ENCODE measurements around the gene LILRB3.
"Not testable (repeated sequence)": the region's sequence is repeated elsewhere in the genome, so short reads cannot be mapped to it uniquely, and the experiment has no call there.

Gene LILRB3

GRCh38 chr19:54209058-54209810, 13.6 kb downstream of the LILRB3 start:
- no peak for DNase-seq

- no peak for DNase-seq
Measured at GRCh38 chr19:54208784-54209057, 14.1 kb downstream of the LILRB3 start.

DNA sequence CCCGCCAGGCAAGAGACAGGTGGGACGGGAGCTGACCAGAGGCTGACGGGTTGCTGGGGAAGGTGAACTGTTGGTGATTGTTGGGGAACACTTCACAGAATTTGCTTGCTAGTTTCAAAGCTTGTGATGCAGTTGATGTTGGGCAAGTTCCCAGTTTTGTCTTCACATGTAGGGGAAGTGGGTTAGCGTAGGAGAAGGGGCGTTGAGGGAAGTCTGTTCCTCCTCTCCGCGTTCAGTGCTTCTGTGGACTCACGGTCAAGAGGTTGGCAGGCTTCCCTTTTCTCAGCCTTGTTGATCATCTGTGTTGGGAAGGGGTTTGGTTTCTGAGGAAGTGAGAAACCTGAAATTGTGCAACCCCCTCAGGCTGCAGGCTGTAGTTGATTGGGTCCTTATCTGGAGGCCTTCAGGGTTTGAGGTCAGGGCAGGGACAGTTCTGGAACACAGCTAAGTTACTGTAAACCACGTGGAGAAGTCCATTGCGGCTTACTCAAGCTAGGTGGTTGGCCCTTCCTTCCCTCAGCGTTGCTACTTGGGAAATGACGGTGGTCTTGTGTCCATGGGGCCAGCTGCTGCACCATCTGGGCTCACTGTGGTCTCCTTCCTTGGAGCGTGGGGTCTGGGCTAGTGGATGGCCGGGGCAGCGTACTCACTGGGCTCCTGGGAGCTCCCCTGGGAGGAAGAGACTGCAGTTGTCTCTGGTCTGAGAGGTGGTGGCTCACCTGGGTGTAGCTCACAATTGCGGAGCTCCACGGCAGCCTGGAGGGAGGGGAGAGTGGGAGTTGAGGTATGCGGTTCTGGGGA, 14.6 kb downstream of the LILRB3 start:
- DNase-seq, result no peak

DNA sequence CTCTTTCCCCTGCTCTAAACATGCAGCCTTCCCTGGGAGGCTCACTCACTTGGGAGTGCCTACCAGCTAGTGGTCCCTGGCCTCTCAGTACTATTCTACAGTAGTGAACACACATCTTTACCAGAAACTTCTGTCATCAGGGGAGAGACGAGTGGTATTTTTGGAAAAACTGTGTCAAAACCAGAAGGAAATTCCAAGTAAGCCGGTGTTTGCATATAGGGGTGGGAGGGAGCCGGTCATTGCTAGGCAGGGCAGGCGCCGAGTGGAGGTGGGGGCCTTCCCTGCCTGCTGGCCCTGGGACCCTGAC, 15.2 kb downstream of the LILRB3 start:
- no peak for DNase-seq

DNA sequence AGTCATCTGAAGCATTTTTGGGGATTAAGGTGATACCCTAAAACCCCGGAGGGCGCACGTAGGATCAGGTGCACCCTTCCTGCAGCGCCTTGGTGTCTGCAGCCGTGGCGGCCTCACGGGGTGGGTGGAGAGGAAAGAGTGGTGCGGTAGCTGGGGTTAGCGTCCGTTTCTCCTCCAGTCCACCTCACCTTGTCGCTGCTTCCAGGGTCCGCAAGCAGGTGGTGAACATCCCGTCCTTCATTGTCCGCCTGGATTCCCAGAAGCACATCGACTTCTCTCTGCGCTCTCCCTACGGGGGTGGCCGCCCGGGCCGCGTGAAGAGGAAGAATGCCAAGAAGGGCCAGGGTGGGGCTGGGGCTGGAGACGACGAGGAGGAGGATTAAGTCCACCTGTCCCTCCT, 15.6 kb downstream of the LILRB3 start:
- DNase-seq, result not testable (repeated sequence)

GRCh38 chr19:54206831-54207177, 16.0 kb downstream of the LILRB3 start:
- DNase-seq, result no peak

DNA sequence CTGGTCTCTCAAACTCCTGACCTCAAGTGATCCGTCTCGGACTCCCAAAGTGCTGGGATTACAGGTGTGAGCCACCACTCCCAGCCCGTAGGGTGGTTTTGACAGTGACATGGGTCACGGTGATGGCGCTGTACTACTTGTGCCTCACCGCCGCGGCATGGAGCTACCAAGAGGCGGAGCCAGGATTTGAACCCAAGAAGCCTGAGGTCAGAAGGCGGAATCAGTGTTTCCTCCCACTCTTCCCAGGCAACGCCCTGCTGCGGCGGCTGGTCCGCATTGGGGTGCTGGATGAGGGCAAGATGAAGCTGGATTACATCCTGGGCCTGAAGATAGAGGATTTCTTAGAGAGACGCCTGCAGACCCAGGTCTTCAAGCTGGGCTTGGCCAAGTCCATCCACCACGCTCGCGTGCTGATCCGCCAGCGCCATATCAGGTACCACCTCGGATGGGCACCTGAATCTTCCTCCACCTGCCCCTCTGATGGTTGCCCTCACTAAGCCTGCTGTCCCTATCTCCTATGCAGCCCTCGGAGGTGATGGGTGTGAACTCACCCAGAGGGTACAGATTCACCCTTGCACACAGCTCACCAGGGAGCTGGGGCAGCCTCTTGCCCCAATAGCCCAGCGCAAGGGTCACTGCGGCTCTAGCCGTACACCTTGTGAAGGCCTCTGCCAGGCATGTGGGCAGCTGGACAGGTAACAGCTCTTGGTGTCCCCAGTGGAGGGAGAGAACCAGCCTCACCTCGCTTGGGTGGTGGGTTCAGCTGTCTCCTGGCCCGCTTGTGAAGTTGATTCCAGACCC, 16.6 kb downstream of the LILRB3 start:
- DNase-seq, result no peak

DNA sequence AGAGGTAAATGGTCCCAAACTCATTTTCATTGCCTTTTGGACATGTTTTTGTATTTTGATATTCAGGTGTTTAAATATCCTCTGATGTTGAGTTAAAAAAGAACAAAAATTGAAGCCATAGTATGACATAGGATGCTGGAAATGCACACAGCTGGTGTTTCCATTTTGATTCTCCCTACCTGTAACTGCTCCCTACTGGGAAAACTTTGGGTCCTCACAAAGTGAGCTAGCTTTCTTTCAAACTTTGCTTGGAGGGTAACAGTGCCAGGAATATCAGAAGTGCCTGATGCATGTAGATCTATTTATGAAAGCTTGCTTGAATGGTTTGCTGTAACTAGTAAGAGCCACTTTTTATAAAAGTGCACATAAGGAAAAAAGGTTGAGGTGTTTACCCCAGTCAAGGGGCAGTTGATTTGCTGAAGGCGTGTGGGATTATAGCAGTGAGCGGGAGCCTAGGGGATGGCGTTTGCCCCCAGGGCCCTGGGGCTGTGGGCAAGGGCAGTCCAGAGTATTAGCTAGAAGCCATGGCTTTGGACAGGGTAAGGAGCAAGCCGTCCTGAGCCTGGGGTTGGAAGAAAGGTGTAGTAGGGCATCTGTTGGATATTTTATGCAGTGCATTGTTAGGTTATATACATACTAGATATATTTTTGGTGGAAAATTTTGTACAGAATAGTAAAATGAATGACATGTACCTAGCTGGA, 17.9 kb downstream of the LILRB3 start:
- DNase-seq, result no peak

- no peak for DNase-seq
Measured at GRCh38 chr19:54203151-54203611, 19.6 kb downstream of the LILRB3 start.

- DNase-seq, result no peak
Measured at GRCh38 chr19:54201980-54202379, 20.8 kb downstream of the LILRB3 start.

- no peak for DNase-seq
Measured at GRCh38 chr19:54201172-54201701, 21.6 kb downstream of the LILRB3 start.

DNA sequence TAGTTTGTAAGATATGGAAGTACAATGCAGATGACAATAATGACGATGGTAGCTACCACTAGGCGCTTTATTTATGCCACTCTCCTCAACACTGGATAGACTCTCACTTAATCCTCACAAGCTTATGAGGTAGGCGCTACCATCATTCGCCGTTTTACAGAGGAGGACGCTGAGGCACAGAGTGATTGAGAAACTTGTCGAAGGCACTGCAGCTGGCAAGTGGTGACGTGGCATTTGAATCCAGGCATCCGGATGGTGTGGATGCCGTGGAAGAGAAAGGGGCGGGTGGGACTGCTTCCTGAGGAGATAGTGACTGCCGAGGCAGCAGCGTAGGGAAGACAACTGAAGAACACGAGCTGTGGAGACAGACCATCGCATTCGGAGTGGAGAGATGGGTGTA, 23.4 kb downstream of the LILRB3 start:
- no peak for DNase-seq

GRCh38 chr19:54197121-54197520, 25.7 kb downstream of the LILRB3 start:
- DNase-seq, result no peak

DNA sequence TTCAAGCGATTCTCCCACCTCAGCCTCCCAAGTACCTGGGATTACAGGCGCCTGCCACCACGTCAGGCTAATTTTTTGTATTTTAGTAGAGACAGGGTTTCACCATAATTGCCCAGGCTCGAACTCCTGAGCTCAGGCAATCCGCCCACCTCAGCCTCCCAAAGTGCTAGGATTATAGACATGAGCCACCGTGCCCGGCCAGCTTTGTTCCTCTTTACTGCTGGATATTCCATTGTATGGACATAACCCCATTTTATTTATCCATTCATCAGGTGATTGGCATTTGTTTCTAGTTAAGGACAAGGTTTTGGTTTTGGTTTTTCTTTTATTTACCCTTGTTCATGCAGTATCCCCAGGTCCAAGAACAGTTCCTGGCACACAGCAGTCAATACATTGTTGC, 26.3 kb downstream of the LILRB3 start:
- DNase-seq, result no peak

DNA sequence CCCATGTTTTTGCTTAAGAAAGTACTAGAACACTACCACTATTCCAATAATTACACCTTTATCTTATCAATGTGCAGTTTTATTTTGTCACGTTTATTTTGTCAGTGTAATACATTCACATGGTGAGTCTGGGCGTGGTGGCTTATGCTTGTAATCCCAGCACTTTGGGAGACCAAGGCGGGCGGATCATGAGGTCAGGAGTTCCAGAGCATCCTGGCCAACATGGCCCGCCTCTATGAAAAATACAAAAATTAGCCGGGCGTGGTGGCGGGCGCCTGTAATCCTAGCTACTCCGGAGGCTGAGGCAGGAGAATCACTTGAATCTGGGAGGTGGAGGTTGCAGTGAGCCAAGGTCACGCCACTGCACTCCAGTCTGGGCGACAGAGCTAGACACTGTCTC, 28.3 kb downstream of the LILRB3 start:
- not testable (repeated sequence) for DNase-seq

- DNase-seq, result no peak
Measured at GRCh38 chr19:54193011-54193410, 29.8 kb downstream of the LILRB3 start.

DNA sequence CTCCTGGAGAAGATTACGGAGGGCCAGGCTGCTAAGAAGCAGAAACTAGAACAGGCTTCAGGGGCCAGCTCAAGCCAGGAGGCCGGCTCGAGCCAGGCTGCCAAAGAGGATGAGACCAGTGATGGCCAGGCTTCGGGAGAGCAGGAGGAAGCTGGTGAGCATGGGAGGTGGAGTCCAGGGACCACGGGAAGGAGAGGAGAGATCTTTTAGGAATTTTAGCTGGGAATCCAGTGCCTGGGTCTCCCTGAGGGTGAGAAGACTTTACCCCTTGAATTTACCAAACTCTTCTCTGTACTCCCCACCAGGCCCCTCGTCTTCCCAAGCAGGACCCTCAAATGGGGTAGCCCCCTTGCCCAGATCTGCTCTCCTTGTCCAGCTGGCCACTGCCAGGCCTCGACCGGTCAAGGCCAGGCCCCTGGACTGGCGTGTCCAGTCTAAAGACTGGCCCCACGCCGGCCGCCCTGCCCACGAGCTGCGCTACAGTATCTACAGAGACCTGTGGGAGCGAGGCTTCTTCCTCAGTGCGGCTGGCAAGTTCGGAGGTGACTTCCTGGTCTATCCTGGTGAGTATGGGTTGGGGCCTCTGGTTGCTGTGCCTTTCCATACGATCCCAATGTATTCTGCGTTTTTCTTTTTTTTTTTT, 30.9 kb downstream of the LILRB3 start:
- DNase-seq, result no peak

GRCh38 chr19:54191011-54191810, 31.6 kb downstream of the LILRB3 start, which contains the start of gene TSEN34:
Gene TSEN34 (plus strand): TSS chr19:54191308. CDS start chr19:54191365, 57 bp downstream.
- DNase-seq, result peak; percentile 78

- peak; percentile 99 for DNase-seq
Measured at GRCh38 chr19:54190503-54191010, 32.2 kb downstream of the LILRB3 start.

GRCh38 chr19:54189735-54190502, 32.9 kb downstream of the LILRB3 start:
- peak; percentile 99 for DNase-seq
